GM12878 (cell line): Measurements from ENCODE around the gene TCIRG1. TPM values are rescaled to one million over a fixed set of nuclear protein-coding genes. Genes with fewer than 3 reads are reported as not detected.

Experiments used
- ATAC-seq: fragments of 200-7000 bp; cut with Tn5 transposase; 3 replicates; pipeline ENCODE4 v1.9.1; 2020; ENCODE audit warnings: mild to moderate bottlenecking, moderate library complexity
- BruUV-seq: library from RNA; stranded (reverse); fragments of 400-500 nt; replicated peaks from 2 replicates; lab custom pipeline; 2021; lab: Mats Ljungman, UMichigan
- CTCF ChIA-PET: fragments of 300-600 bp; sonication (Branson Sonifier 250); formaldehyde crosslinking; extraction: SDS; loops from one replicate; lab custom pipeline; 2021; ENCODE audit warnings: inconsistent platforms; lab: Yijun Ruan, JAX
- POLR2A ChIA-PET: fragments of 350-600 bp; formaldehyde crosslinking; extraction: SDS; loops from one replicate; lab custom pipeline; 2021; ENCODE audit warnings: inconsistent platforms; lab: Charles Lee
- RAD21 ChIA-PET: fragments of 300-600 bp; sonication (Branson Sonifier 250); formaldehyde crosslinking; loops from one replicate; lab custom pipeline; 2023; ENCODE audit warnings: antibody characterized with exemption; ENCODE audit not compliant: unreplicated experiment; lab: Charles Lee
- SMC1A ChIA-PET: fragments of 300-600 bp; sonication (Branson Sonifier 250); formaldehyde crosslinking; loops from one replicate; lab custom pipeline; 2023; ENCODE audit not compliant: unreplicated experiment, uncharacterized antibody; lab: Charles Lee
- DNase-seq: peaks from one replicate; pipeline ENCODE4 v3.0.0-alpha.2; 2011; ENCODE audit warnings: low read depth, low spot score
- FAIRE-seq: peaks from 3 replicates; lab custom pipeline; 2011; peaks lifted over from hg19 to GRCh38; lab: Jason Lieb, UNC
- H2AFZ ChIP-seq: 2 replicates; pipeline ENCODE4 v1.6.0; 2011; ENCODE audit warnings: low read depth, low read length, control low read depth; ENCODE audit not compliant: control insufficient read depth
- H3K27ac ChIP-seq: 2 replicates; pipeline ENCODE4 v1.5.1; 2011; ENCODE audit warnings: control low read depth; ENCODE audit not compliant: control insufficient read depth, insufficient read depth
- H3K27me3 ChIP-seq, 2 experiments: replicated peaks in 1 of 2; 2 replicates each; pipeline versions ENCODE4 v1.6.0 to v1.6.1; 2011; ENCODE audit warnings: low read length in 1 of 2; ENCODE audit not compliant: control insufficient read depth in 2 of 2, insufficient read depth in 2 of 2
- H3K36me3 ChIP-seq, 2 experiments: 2 replicates each; pipeline ENCODE4 v1.5.1; 2011; ENCODE audit warnings: low read length in 1 of 2; ENCODE audit not compliant: control insufficient read depth in 2 of 2, insufficient read depth in 2 of 2
- H3K4me1 ChIP-seq: 2 replicates; pipeline ENCODE4 v1.6.1; 2011; ENCODE audit warnings: mild to moderate bottlenecking, low read length, moderate library complexity, mixed read lengths; ENCODE audit not compliant: control insufficient read depth, insufficient read depth
- H3K4me2 ChIP-seq: 2 replicates; pipeline ENCODE4 v1.6.0; 2011; ENCODE audit warnings: control low read depth; ENCODE audit not compliant: control insufficient read depth, insufficient read depth
- H3K4me3 ChIP-seq: fragments of 200-600 bp; sonication (generic); 2 replicates; pipeline ENCODE4 v1.5.1; 2016
- H3K79me2 ChIP-seq: 2 replicates; pipeline ENCODE4 v1.6.0; 2011; ENCODE audit warnings: low read length; ENCODE audit not compliant: control insufficient read depth, insufficient read depth
- H3K9ac ChIP-seq: 2 replicates; pipeline ENCODE4 v1.8.0; 2011; ENCODE audit warnings: low read length, control low read depth, mixed read lengths; ENCODE audit not compliant: control insufficient read depth, insufficient read depth
- H3K9me3 ChIP-seq: replicated peaks from 3 replicates; pipeline ENCODE4 v1.5.1; 2011; ENCODE audit warnings: mild to moderate bottlenecking, low read length; ENCODE audit not compliant: control insufficient read depth, insufficient read depth
- H4K20me1 ChIP-seq: 2 replicates; pipeline ENCODE4 v1.6.0; 2011; ENCODE audit not compliant: control insufficient read depth, insufficient read depth
- EED ChIP-seq: sonication (generic); IDR thresholded peaks from 2 replicates; pipeline ENCODE4 v1.6.1; 2016; ENCODE audit warnings: antibody characterized with exemption, low read depth
- ESRRA ChIP-seq: IDR thresholded peaks from 2 replicates; pipeline ENCODE4 v1.6.1; 2012; ENCODE audit warnings: mild to moderate bottlenecking, low read length, improper control_type of control experiment
- HDAC6 ChIP-seq: fragments of 200-600 bp; sonication (generic); IDR thresholded peaks from one replicate; pipeline ENCODE4 v1.8.0; 2017; ENCODE audit warnings: antibody characterized with exemption; ENCODE audit not compliant: unreplicated experiment
- KAT2A ChIP-seq: conservative IDR thresholded peaks from 2 replicates; pipeline ENCODE4 v1.6.1; 2011; ENCODE audit warnings: low read depth, low read length; ENCODE audit not compliant: control insufficient read depth
- SPI1 ChIP-seq: IDR thresholded peaks from 2 replicates; pipeline ENCODE4 v1.6.1; 2011; ENCODE audit warnings: low read depth, mild to moderate bottlenecking, low read length, moderate library complexity, borderline replicate concordance; ENCODE audit not compliant: insufficient read depth
- STAT3 ChIP-seq: IDR thresholded peaks from 2 replicates; pipeline ENCODE4 v1.6.1; 2011; ENCODE audit warnings: low read depth, low read length, improper control_type of control experiment
- TCF7 ChIP-seq: IDR thresholded peaks from 2 replicates; pipeline ENCODE4 v1.6.1; 2014; ENCODE audit warnings: antibody characterized with exemption, borderline replicate concordance
- ZNF217 ChIP-seq: fragments of 450-650 bp; IDR thresholded peaks from 2 replicates; pipeline ENCODE4 v1.6.1; 2017; ENCODE audit warnings: antibody characterized with exemption, mild to moderate bottlenecking
- ZZZ3 ChIP-seq: IDR thresholded peaks from 2 replicates; pipeline ENCODE4 v1.6.1; 2011; ENCODE audit warnings: low read depth; ENCODE audit not compliant: control insufficient read depth, insufficient read length
- WGBS: methylation state at CpG from one replicate; pipeline ENCODE4 v1.1.6; 2016; ENCODE audit warnings: low lambda C conversion rate; ENCODE audit not compliant: insufficient replicate concordance, insufficient coverage; ENCODE audit errors: missing lambda C conversion rate; 5-methylcytosine and 5-hydroxymethylcytosine counted together
- in situ Hi-C: fragments of 300-500 bp; cut with MboI; formaldehyde crosslinking; loops from 9 replicates; pipeline ENCODE4 v1.14.3; 2018; ENCODE audit warnings: mixed read lengths
- intact Hi-C: fragments of 100-400 bp; cut with micrococcal nuclease; formaldehyde crosslinking; loops from one replicate; pipeline ENCODE4 v1.14.2; 2022; ENCODE audit not compliant: unreplicated experiment
- polyA plus RNA-seq, 11 experiments: library from polyadenylated mRNA; depleted of rRNA in 4 of 11; unstranded in 6 of 11; stranded (reverse) in 5 of 11; fragments of >200 nt; fragmentation: Nextera tagmentation in 4 of 11; fragmentation: Illumina TruSeq in 1 of 11; extraction: Ambion mirVana in 4 of 11; extraction: Trizol in 1 of 11; gene quantifications; 1 replicate in 1 of 11; 2 replicates in 10 of 11; pipeline versions ENCODE4 v1.2.1 to v1.2.3, GENCODE V29; 2011 to 2016; ENCODE audit warnings: inconsistent platforms in 2 of 11, missing spikeins in 2 of 11, low read depth in 1 of 11
- total RNA-seq, 4 experiments: library from RNA; depleted of rRNA in 3 of 4; stranded (reverse); fragments of >200 nt in 3 of 4; fragmentation: Illumina TruSeq in 1 of 4; extraction: Trizol in 1 of 4; gene quantifications; 2 replicates each; pipeline versions ENCODE4 v1.2.1 to v1.2.3, GENCODE V29; 2013 to 2021
- TF ChIP-seq, protein P1 (sequence below): IDR thresholded peaks from 2 replicates; pipeline ENCODE4 v1.6.1; 2011; ENCODE audit warnings: low read depth, low read length, improper control_type of control experiment, borderline replicate concordance
- TF ChIP-seq, protein P2 (sequence below): IDR thresholded peaks from 2 replicates; pipeline ENCODE4 v1.6.1; 2011; ENCODE audit warnings: borderline replicate concordance, low read depth, mild to moderate bottlenecking, moderate library complexity, mixed read lengths, low read length; ENCODE audit not compliant: insufficient read depth; ENCODE audit errors: extremely low read length
- TF ChIP-seq, protein P3 (sequence below): fragments of 450-650 bp; IDR thresholded peaks from 2 replicates; pipeline ENCODE4 v1.6.1; 2017; ENCODE audit warnings: mild to moderate bottlenecking, low read depth, inconsistent platforms; ENCODE audit not compliant: poor library complexity, severe bottlenecking
- TF ChIP-seq, protein P4 (sequence below): fragments of 450-650 bp; IDR thresholded peaks from 2 replicates; pipeline ENCODE4 v1.6.1; 2017; ENCODE audit warnings: mild to moderate bottlenecking, moderate library complexity
- TF ChIP-seq, protein P5 (sequence below): fragments of 450-650 bp; conservative IDR thresholded peaks from 2 replicates; pipeline ENCODE4 v1.6.1; 2017; ENCODE audit warnings: mild to moderate bottlenecking, moderate library complexity

TCIRG1 gene
- total and polyA plus RNA-seq, 10 of the 15 experiments (the other 5 are each of a cell fraction or from before 2014, with no cell fraction given) = 0.76 to 218 (median 87.4) TPM

DNA sequence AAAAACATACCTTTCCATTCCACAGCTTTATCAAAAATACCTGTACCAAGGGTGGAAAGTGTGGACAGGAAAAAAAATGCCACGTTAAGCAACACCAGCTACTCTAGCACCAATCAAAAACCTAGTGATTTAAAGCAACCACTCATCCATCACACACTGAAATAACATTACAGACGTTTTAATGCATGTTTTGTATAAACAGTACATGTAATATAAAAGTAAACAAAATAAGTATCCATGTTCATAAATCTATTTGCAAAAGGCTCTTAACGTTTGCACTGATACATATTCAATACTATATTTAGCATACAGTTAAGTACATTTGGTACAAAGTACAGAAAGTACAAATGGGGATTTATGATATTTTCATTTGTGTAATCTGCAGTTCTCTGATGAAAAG, 43.7 kb downstream of the TCIRG1 start:
- ATAC-seq = no peak
- no peak overlapping the region for H2AFZ ChIP-seq
- 35% methylated on average over 3 of the region's 3 CpGs for WGBS
- no peak overlapping the region for H3K4me2 ChIP-seq
- CTCF ChIA-PET = no interaction called here
- SMC1A ChIA-PET = interaction anchor here (0.6 to 2.0 kb wide), 2 partner anchors 9 to 940 kb away, joined by 3 to 10 read pairs; no protein-coding TSS in a partner anchor
- intact Hi-C loops = no loop called here
- no peak for FAIRE-seq
- H3K4me3 ChIP-seq = no peak overlapping the region
- H3K27ac ChIP-seq = no peak overlapping the region
- no peaks in the 10 kb centered on the region for H4K20me1 ChIP-seq
- in situ Hi-C loops = no loop called here
- BruUV-seq = no TSS peak
- peaks cover 3% of the 10 kb centered on the region; the same call in 1 of the 2 replicates for H3K4me1 ChIP-seq
- no peaks in the 10 kb centered on the region for H3K9me3 ChIP-seq
- RAD21 ChIA-PET = no interaction called here
- no peak overlapping the region for H3K9ac ChIP-seq
- no peaks in the 10 kb centered on the region; the same call in 1 of the 2 replicates for H3K79me2 ChIP-seq
- POLR2A ChIA-PET = no interaction called here
- no peaks in the 10 kb centered on the region for H3K27me3 ChIP-seq
- H3K36me3 ChIP-seq = peaks cover 8 to 14% of the 10 kb centered on the region in 2 experiments
- DNase-seq = no peak
- no peak for TF ChIP-seq SPI1
- TF ChIP-seq ZZZ3 = no peak
- TF ChIP-seq, protein P1, sequence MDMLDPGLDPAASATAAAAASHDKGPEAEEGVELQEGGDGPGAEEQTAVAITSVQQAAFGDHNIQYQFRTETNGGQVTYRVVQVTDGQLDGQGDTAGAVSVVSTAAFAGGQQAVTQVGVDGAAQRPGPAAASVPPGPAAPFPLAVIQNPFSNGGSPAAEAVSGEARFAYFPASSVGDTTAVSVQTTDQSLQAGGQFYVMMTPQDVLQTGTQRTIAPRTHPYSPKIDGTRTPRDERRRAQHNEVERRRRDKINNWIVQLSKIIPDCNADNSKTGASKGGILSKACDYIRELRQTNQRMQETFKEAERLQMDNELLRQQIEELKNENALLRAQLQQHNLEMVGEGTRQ = no peak
- TF ChIP-seq, protein P2, sequence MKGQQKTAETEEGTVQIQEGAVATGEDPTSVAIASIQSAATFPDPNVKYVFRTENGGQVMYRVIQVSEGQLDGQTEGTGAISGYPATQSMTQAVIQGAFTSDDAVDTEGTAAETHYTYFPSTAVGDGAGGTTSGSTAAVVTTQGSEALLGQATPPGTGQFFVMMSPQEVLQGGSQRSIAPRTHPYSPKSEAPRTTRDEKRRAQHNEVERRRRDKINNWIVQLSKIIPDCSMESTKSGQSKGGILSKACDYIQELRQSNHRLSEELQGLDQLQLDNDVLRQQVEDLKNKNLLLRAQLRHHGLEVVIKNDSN = no peak
- TF ChIP-seq ESRRA = no peak
- no peak for TF ChIP-seq EED
- TF ChIP-seq, protein P3, sequence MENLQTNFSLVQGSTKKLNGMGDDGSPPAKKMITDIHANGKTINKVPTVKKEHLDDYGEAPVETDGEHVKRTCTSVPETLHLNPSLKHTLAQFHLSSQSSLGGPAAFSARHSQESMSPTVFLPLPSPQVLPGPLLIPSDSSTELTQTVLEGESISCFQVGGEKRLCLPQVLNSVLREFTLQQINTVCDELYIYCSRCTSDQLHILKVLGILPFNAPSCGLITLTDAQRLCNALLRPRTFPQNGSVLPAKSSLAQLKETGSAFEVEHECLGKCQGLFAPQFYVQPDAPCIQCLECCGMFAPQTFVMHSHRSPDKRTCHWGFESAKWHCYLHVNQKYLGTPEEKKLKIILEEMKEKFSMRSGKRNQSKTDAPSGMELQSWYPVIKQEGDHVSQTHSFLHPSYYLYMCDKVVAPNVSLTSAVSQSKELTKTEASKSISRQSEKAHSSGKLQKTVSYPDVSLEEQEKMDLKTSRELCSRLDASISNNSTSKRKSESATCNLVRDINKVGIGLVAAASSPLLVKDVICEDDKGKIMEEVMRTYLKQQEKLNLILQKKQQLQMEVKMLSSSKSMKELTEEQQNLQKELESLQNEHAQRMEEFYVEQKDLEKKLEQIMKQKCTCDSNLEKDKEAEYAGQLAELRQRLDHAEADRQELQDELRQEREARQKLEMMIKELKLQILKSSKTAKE = no peak
- TF ChIP-seq, protein P4, sequence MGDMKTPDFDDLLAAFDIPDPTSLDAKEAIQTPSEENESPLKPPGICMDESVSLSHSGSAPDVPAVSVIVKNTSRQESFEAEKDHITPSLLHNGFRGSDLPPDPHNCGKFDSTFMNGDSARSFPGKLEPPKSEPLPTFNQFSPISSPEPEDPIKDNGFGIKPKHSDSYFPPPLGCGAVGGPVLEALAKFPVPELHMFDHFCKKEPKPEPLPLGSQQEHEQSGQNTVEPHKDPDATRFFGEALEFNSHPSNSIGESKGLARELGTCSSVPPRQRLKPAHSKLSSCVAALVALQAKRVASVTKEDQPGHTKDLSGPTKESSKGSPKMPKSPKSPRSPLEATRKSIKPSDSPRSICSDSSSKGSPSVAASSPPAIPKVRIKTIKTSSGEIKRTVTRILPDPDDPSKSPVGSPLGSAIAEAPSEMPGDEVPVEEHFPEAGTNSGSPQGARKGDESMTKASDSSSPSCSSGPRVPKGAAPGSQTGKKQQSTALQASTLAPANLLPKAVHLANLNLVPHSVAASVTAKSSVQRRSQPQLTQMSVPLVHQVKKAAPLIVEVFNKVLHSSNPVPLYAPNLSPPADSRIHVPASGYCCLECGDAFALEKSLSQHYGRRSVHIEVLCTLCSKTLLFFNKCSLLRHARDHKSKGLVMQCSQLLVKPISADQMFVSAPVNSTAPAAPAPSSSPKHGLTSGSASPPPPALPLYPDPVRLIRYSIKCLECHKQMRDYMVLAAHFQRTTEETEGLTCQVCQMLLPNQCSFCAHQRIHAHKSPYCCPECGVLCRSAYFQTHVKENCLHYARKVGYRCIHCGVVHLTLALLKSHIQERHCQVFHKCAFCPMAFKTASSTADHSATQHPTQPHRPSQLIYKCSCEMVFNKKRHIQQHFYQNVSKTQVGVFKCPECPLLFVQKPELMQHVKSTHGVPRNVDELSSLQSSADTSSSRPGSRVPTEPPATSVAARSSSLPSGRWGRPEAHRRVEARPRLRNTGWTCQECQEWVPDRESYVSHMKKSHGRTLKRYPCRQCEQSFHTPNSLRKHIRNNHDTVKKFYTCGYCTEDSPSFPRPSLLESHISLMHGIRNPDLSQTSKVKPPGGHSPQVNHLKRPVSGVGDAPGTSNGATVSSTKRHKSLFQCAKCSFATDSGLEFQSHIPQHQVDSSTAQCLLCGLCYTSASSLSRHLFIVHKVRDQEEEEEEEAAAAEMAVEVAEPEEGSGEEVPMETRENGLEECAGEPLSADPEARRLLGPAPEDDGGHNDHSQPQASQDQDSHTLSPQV = no peak
- no peak for TF ChIP-seq HDAC6
- TF ChIP-seq TCF7 = no peak
- TF ChIP-seq, protein P5, sequence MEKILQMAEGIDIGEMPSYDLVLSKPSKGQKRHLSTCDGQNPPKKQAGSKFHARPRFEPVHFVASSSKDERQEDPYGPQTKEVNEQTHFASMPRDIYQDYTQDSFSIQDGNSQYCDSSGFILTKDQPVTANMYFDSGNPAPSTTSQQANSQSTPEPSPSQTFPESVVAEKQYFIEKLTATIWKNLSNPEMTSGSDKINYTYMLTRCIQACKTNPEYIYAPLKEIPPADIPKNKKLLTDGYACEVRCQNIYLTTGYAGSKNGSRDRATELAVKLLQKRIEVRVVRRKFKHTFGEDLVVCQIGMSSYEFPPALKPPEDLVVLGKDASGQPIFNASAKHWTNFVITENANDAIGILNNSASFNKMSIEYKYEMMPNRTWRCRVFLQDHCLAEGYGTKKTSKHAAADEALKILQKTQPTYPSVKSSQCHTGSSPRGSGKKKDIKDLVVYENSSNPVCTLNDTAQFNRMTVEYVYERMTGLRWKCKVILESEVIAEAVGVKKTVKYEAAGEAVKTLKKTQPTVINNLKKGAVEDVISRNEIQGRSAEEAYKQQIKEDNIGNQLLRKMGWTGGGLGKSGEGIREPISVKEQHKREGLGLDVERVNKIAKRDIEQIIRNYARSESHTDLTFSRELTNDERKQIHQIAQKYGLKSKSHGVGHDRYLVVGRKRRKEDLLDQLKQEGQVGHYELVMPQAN = no peak
- TF ChIP-seq KAT2A = no peak
- no peak for TF ChIP-seq ZNF217
- TF ChIP-seq STAT3 = no peak
